HG03103 (cell line): ENCODE data around the gene CCDC107.

ENCODE experiments used
- ATAC-seq: cut with Tn5 transposase; IDR thresholded peaks from one replicate; pipeline ENCODE4 v1.9.1; 2021; ENCODE audit warnings: low read depth; ENCODE audit not compliant: unreplicated experiment

Gene CCDC107

DNA sequence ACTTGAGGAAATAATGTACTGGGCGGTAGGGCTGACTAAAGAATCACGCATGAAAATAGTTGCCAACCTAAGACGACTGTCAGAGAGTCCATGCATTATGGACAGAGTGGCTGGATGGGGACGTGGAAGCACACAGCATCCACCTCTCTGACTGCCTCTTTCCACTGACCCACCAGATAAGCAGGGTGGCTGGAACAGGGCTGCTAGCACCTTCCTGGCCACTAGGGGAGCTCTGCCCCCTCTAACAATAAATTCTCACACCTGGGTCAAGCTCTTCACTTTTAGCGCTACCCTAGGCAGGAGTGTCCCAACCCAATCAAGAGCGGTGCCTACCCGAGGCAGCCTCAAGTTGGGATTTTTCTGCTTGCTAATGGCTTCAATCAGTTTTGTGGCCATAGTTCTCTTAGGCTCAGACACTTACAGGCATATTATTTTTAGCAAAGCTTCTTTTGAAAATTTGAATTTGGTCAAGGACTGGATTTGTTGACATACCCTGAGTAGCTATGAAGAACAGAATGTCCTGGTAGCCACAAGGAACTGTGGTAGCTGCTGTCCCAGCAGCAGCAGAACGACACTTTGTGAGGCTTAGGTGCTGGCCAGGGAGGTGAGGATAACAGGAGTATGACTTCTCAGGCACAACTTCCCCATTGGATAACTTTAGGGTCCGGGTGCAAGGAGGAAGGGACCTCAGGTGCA lies 38.6 kb downstream of the CCDC107 start:
- no peak for ATAC-seq

DNA sequence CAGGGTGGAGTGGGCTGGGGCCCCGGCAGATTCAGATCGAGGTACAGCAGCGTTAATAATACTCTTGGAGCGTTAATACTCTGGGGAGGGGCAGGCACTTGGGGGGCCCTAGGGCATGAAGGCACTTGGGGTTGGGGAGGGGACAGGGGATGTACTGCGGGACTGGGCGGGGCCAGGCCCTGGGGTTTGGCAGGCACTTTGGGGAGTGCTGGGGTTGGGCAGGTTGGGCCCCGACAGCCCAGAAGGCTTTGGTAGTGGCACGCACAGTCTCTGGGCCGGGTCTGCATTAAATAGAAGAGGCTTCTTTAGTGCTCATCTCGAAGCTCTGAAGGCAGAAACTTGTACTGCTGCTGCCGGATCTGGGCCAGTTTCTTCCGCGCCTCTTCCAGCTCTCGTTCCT lies 39.4 kb downstream of the CCDC107 start:
- no peak for ATAC-seq

DNA sequence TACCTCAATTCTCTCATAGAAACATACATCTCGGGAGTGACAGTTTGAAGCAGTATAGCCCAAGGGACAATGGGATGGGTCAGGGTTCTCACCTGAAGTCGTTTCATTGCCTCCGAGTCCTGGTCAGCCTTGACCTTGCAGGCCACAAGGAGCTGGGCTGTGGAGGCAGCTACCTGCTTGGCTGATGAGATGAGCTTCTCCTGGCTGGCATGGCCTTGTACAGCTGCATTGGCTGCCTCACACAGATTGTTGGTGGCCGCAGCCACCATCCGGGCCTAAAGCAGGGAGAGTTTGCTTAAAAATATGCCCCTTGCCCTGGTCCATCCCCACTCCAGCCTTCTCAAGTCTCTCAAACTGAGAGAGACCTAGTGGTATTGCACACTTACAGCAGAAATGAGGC lies 40.1 kb downstream of the CCDC107 start:
- no peak for ATAC-seq

DNA sequence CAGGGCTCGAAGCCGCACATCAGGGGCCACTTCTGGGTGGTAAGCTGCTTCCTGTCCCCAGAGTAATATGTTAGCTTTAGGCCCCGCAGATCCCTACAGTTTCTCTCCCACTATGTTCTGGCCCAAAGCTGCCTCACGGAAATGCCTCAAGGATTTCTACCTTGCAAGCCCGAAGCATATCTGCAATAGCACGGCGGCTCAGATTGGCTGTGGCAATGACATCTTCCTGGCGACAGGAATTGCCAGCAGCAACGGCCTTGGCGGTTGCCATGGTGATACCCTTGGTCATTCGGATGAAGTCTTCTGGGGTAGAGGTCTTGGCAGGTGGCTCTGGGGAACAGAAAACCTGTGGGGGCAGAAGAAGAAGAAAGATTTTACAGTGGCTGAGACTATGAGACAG lies 41.9 kb downstream of the CCDC107 start:
- ATAC-seq, result no peak

DNA sequence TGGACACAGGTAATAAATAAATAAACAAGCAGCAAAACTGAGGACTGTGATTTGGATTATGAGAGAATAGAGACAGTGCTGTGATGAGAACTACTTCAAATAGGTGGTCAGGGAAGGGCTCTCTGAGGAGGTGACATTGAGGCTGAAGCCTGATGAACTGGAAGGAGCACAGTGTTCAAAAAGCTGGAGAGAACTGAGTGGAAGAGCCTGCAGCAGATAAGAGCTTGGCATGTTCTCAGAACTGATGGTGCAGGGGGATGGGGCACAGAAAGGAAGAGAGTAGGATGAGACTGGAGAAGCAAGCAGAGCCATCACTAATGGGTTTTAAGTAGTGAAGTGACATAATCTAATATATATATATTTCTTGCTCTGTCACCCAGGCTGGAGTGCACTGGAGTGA lies 42.9 kb downstream of the CCDC107 start:
- ATAC-seq, result no peak

DNA sequence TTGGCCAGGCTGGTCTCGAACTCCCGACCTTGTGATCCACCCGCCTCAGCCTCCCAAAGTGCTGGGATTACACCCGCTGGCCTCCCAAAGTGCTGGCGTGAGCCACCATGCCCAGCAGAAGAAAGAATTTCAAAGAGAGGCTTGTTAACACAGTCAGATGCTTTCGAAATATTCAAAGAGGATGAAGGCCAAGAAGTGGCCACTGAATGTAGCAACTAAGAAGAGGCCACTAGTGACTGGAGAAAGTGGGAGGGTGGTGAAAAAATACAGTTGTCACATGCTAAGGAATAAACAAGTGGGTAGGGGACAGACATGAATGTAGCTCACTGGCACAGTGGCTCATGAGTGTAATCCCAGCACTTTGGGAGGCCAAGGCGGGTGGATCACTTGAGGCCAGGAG lies 44.6 kb downstream of the CCDC107 start:
- ATAC-seq, result no peak

DNA sequence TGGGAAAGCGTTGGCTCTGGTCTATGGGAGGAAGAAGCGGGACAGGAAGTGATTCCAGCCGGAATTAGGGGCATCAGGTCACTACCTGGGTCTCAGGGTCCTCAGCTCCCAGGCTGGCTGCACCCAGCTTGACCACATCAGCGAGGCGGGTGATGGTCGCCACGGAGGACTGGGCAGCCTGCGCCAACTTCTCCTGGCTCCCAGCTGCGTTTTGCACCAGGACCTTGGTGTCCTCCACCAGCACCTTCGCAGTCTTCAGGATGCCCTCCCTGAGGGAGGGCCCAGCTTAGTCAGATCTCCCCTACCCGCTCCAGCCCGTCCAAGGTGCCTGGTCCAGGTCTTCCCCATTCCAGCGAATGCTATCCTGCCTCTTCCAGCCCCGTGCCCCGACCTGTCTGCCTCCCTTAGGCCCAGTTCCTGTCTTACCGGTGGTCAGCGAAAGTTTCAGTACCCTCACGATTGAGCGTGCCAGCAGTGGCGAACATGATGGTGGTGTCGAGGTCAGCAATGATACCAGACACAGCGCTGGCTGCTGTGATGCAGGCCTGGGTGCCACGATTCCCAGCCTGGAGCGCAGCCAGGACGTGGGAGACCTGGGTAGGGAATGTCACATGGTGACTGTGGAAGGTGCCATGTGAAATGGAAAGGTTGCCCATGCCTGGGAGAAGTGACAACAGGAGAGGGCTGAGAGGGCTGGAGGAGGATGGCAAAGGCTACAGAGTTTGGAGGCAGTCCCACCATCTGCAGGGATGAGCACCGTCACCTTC lies 46.0 kb downstream of the CCDC107 start:
- no peak for ATAC-seq

DNA sequence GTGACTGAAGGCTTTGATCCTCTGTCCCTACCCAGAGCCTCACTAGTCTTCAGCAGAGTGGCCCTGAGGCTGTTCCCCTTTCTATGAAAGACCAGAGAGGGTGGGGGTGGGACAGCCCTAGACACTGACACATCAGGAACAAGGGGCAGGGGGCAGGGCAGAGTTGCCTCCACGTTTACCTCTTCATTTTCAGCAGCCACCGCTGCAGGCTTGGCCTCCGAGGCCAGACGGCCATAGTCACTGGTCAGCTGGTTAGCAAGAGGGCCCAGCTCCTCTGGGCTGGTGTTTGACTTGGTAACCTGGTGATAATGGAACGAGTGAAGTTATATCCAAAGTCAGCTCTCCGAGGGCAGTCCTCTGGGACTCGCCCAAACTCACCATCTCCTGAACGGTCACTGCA lies 47.3 kb downstream of the CCDC107 start:
- no peak for ATAC-seq

DNA sequence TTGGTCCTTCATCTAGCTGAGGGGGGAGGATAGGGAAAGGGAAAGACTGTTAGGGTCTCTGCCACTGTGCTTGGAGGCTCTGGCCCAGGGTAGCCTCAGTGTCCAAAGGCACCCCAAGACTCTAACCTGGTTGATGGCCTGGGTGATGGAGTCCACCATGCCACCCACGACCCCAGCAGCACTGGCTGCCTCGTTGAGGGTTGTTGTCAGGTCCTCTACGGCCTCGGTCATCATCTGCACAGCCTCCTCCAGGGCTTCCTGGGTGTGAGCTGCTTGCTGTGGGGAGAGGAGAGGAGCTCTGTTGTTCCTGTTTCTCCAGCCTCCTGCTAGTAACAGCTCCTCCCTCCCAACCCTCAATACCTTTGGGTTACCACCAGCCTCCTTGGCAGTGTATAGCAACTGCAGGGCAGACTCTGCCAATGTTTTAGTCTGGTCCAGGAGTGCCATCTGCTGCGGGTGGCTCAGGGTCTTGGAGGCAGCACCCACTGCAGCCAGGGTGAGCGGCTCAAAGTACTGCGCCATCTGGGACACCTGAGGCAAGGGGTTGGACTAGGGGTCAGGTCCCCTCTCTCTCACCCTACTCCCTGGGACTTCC lies 47.8 kb downstream of the CCDC107 start:
- ATAC-seq, result no peak

DNA sequence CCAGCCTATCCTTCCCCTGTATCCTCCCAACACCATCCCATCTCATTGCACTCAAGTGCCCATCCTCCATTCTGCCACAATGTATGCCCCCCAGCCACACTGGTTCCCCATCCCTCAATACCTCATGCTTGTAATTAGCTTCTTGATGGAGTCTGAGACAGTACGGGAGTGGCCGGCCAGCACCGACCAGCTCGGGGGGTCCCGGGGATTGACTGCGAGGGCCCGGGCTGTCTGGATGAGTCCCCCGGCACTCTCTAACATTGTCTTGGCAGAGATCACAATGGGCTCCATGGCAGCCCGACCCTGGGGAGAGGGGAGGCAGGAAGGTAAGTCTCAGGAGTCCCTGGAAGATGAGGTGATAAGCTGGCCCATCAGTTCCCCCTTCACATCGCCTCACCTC lies 48.9 kb downstream of the CCDC107 start:
- ATAC-seq, result no peak

DNA sequence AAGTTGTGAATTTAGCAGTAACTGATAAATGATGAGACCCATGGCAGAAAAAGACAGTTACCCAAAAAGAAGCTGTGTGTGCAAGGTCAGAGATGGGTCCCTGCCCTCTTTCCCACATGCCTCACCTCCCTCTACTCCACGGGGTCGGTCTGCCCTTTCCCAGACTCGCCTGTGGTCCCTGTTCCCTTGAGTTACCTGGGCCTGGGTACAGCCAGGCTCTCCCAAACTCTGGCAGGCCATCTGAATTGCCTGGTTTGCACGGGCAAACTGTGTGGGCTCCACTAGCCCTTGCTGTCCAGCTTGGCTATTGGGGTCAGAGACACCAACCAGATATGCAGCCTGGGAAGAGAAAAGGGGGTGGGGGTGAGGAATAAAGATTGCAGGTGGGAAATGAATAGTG lies 50.1 kb downstream of the CCDC107 start:
- no peak for ATAC-seq

DNA sequence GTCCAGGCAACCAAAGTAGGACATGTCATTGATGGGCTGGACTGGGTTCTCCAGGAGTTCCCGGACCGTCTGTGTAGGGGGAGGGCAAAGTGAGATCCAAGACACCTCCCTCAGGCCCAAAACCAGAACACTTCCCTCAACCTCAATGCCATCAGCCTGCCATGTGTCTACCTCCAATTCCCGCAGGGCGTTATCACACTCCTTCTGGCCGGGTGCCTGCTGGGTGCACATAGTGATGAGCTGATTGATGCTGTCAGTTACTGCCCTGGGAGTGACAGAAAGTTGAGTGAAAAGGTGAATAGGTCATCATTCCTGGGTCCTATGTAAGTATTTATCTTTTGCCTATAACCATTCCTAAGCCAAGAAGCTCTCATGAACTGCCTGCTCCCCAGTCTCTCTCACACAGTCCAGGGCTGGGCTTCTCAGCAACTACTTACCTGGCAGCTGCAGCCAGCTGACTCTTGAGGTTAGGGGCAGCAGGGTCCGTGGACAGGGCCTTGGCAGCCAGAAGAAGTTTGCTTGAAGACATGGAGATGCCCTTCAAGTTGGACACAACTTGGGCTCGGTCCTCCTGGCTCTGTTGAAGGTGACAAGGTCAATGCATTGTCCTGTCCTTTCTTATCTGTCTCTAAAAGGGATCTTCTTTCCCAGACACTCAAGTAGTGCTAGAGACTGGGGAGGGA lies 52.9 kb downstream of the CCDC107 start:
- no peak for ATAC-seq
